ENCODE measurements around the gene HSPA9. TPM values are rescaled to one million over a fixed set of nuclear protein-coding genes. Genes with fewer than 3 reads are reported as not detected.

The HSPA9 gene
- total and polyA plus RNA-seq, 2 of the 13 experiments (the other 11 are each of a cell fraction or from before 2014, with no cell fraction given): 165 to 478 TPM

- TF ChIP-seq CSRNP1 (CRISPR knock-in tag; IDR thresholded peaks at IDR 0.05): no peak
- no peak for TF ChIP-seq E2F5 (CRISPR knock-in tag; conservative IDR thresholded peaks at IDR 0.05)
- TF ChIP-seq EP300 (IDR thresholded peaks at IDR 0.05; ENCODE audit: low read depth in 2 of 2, low read length in 2 of 2): no peak
- TF ChIP-seq EP300 (CRISPR knock-in tag; IDR thresholded peaks at IDR 0.05; ENCODE audit: borderline replicate concordance): no peak
Observed at GRCh38 chr5:138573223-138573622, 2.0 kb downstream of the HSPA9 start (continued).

- Histone ChIP-seq H3K79me2 (ENCODE audit: insufficient read depth, low read length) (peaks cover 78% of the 10 kb centered on the region), H3K4me3 (replicated peaks in 1 of 3; ENCODE audit: insufficient read depth in 1 of 3, low read depth in 2 of 3, low read length in 3 of 3) (no peak overlapping the region), H4K20me1 (ENCODE audit: insufficient read depth, low read length) (peaks cover 17% of the 10 kb centered on the region; the same call in 1 of the 2 replicates), H3K27me3 (ENCODE audit: control insufficient read depth in 1 of 2, insufficient read depth in 2 of 2, low read length in 2 of 2) (no peaks in the 10 kb centered on the region; a peak in 1 of 5 replicates), H3K4me2 (ENCODE audit: low read depth, low read length) (0 out of 2 replicates have a peak overlapping the region, but pooled peaks have one; percentile 20), H3K9me3 (ENCODE audit: low read length) (no peaks in the 10 kb centered on the region), H3K36me3 (replicated peaks in 1 of 2; ENCODE audit: control insufficient read depth in 1 of 2, insufficient read depth in 2 of 2, low read length in 2 of 2) (peaks cover 36 to 74% of the 10 kb centered on the region in 2 experiments), H3K4me1 (ENCODE audit: insufficient read depth, low read length) (peaks cover 85% of the 10 kb centered on the region), H2AFZ (ENCODE audit: low read length) (no peak overlapping the region), H3K27ac (ENCODE audit: extremely low read length, insufficient read depth, low read length) (no peak overlapping the region), H3K9ac (ENCODE audit: insufficient read depth, low read depth, low read length) (no peak overlapping the region)
- no TSS peak for BruUV-seq (replicated peaks)
- ATAC-seq (no peak), DNase-seq (ENCODE audit: low spot score) (no peak), FAIRE-seq (no peak)
- TF ChIP-seq TFAP4 (IDR thresholded peaks at IDR 0.05; ENCODE audit: borderline replicate concordance, low read depth): no peak
- TF ChIP-seq ZNF660 (CRISPR knock-in tag; IDR thresholded peaks at IDR 0.05; ENCODE audit: borderline replicate concordance, low read depth): no peak
- no peak for TF ChIP-seq ZNF619 (CRISPR knock-in tag; IDR thresholded peaks at IDR 0.05)
- TF ChIP-seq SOX6 (IDR thresholded peaks at IDR 0.05): no peak
- TF ChIP-seq SOX6 (CRISPR knock-in tag; IDR thresholded peaks at IDR 0.05): no peak
- no peak for TF ChIP-seq KAT8 (CRISPR knock-in tag; IDR thresholded peaks at IDR 0.05)
- peak; percentile 55 for TF ChIP-seq POLR2G (IDR thresholded peaks at IDR 0.05; ENCODE audit: low read depth, low read length)
- TF ChIP-seq TERF1 (CRISPR knock-in tag; IDR thresholded peaks at IDR 0.05): no peak
- no peak for TF ChIP-seq PATZ1 (CRISPR knock-in tag; IDR thresholded peaks at IDR 0.05)
- ChIA-PET CTCF (ENCODE audit: low intra/inter-chr PET ratio, low total read pairs) (no interaction called here), POLR2A (interaction anchor here (1.1 to 1.2 kb wide), 2 partner anchors 18 to 27 kb away, joined by 4 to 5 read pairs; partner anchors contain the start of gene ETF1)
- 97% methylated on average over 9 of the region's 9 CpGs for WGBS (ENCODE audit: low lambda C conversion rate)
- intact Hi-C loops (cut with micrococcal nuclease; ENCODE audit: unreplicated experiment) (loop anchor here (10.0 kb wide), 1 partner anchor 184 kb away; the partner anchor contains the start of gene CTNNA1), in situ Hi-C loops (cut with HindIII; ENCODE audit: extremely low pct_ligation_motif_present, low pct_unique_long_range_greater_than_20kb) (no loop called here)
Observed at GRCh38 chr5:138570871-138571270, 4.3 kb downstream of the HSPA9 start.
